Astrocyte of the spinal cord (primary cell): ENCODE results near the gene HNF4A.

ENCODE experiments used
- DNase-seq: peaks from one replicate; pipeline ENCODE4 v3.0.0; 2011; ENCODE audit warnings: low read depth, low spot score
- H3K4me3 ChIP-seq: 2 replicates; pipeline ENCODE4 v1.5.1; 2011; ENCODE audit warnings: low read depth, mild to moderate bottlenecking, low read length, moderate library complexity
- in situ Hi-C: cut with HindIII; loops from 2 replicates; pipeline ENCODE4 v1.10.0; 2017; ENCODE audit warnings: low sequenced_read_pairs
- TF ChIP-seq, protein P1 (sequence below): IDR thresholded peaks from 2 replicates; pipeline ENCODE4 v1.5.1; 2012; ENCODE audit warnings: low read depth, mild to moderate bottlenecking, low read length, inconsistent platforms

HNF4A gene

DNA sequence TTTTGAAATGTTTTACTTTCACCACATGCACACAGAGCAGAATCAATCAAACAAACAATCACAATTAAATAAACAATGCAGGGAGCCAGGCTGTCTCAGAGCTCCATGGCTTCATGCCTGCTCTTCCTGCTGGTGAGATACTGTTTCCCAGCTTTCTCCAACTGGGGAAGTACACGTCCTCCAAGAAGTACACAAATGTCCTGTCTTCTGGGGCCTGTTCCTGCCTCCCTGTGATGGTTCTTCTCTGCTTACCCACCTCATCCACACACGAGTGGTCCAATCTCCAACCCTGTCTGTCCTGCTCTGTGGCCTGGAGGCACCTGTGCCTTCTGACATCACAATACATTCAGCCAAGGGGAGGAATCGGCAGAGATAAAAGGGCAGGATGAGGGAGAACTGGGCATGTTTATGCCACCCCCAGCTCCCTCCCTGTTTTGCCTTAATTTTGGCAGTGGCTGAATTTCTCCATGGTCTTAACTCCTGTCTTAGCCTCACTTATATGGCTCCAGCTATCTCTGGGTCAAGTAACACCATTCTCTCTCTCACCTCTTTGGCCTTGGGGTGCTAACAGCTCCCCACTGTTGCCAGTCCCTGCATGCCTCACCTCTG, 94.9 kb downstream of the HNF4A start:
- TF ChIP-seq, protein P1, sequence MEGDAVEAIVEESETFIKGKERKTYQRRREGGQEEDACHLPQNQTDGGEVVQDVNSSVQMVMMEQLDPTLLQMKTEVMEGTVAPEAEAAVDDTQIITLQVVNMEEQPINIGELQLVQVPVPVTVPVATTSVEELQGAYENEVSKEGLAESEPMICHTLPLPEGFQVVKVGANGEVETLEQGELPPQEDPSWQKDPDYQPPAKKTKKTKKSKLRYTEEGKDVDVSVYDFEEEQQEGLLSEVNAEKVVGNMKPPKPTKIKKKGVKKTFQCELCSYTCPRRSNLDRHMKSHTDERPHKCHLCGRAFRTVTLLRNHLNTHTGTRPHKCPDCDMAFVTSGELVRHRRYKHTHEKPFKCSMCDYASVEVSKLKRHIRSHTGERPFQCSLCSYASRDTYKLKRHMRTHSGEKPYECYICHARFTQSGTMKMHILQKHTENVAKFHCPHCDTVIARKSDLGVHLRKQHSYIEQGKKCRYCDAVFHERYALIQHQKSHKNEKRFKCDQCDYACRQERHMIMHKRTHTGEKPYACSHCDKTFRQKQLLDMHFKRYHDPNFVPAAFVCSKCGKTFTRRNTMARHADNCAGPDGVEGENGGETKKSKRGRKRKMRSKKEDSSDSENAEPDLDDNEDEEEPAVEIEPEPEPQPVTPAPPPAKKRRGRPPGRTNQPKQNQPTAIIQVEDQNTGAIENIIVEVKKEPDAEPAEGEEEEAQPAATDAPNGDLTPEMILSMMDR: no peak
- DNase-seq: no peak
- H3K4me3 ChIP-seq: no peak overlapping the region
- in situ Hi-C loops: no loop called here

DNA sequence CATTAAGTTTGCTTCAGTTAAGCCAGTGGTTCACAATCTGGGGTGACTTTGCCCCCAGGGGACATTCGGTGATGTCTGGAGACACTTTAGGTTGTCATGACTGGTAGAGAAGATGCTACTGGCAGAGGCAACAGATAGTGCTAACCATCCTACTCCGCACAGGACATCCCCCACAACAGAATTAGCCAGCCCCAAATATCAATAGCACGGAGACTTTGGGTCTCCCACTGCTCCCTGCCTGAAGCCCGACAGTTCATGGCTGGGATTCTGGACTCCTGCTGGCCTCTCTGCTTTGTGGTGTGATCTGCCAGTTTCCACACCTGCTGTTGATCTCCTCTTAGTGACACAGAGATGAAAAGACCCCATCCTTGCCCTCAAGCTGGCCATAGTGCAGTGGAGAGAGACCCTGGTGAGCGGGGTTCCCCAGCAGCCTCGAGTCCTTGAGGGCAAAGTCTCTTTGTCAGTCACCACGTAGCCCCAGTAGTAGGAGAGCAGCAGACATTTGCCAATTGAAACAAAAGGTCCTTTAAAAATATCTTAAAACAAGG, 95.5 kb downstream of the HNF4A start:
- H3K4me3 ChIP-seq: no peak overlapping the region
- TF ChIP-seq, protein P1: no peak
- no peak for DNase-seq
- in situ Hi-C loops: no loop called here

DNA sequence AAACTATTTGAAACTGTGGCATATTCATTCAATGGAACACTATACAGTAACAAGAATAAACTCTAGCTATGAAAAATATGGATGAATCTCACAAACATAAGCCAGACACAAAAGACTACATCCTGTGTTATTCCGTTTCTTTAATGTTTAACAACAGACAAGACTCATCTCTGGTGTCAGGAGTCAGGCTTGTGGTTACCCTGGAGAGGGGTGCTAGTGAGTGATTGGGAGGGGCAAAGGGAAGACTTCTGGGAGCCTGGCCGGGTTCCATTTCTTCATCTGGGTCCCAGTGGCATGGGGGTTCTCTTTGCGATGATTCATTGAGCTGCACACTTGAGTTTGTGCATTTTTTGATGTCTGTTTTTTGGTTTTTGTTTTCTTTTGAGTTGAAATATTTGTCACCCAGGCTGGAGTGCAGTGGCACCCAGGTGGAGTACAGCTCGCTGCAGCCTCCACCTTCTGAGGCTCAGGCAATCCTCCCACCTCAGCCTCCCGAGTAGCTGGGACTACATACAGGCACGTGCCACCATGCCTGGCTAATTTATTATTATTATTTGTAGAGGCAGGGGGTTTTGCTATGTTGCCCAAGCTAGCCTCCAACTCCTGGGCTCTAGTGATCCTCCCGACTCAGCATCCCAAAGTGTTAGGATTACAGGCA, 98.9 kb downstream of the HNF4A start:
- TF ChIP-seq, protein P1: no peak
- no peak overlapping the region for H3K4me3 ChIP-seq
- in situ Hi-C loops: no loop called here
- no peak for DNase-seq

DNA sequence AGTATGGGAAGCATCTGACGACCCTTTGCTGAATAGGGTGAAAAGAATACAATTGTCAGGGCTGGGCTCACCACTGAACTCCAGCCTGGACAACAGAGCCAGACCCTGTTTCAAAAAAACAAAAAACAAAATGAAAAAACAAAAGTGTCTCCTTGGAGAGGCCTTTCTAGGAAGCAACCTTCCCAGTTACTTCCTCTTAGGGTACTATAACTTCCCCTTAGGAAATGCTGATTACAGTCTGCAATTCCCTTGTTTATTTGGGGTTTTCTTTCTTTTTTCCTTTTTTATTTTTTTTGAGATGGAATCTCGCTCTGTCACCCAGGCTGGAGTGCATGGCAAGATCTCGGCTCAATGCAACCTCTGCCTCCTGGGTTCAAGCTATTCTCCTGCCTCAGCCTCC, 99.6 kb downstream of the HNF4A start:
- in situ Hi-C loops: no loop called here
- no peak overlapping the region for H3K4me3 ChIP-seq
- TF ChIP-seq, protein P1: no peak
- DNase-seq: no peak

DNA sequence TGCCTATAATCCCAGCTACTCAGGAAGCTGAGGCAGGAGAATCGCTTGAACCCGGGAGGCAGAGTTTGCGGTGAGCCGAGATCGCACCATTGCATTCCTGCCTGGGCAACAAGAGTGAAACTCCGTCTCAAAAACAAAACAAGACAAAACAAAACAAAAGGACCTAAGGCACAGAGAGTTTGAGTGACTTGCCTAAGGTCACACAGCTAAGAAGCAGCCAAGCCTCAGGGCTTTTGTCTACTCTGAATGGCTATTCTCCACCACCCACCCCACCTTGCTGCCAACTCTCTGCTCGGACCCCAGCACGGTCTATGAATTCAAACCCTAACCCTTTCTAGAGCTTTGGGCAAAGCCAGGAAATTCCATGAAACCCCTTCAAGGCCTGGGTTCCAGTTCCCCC, 101.1 kb downstream of the HNF4A start:
- TF ChIP-seq, protein P1: no peak
- no peak overlapping the region for H3K4me3 ChIP-seq
- DNase-seq: no peak
- in situ Hi-C loops: no loop called here

DNA sequence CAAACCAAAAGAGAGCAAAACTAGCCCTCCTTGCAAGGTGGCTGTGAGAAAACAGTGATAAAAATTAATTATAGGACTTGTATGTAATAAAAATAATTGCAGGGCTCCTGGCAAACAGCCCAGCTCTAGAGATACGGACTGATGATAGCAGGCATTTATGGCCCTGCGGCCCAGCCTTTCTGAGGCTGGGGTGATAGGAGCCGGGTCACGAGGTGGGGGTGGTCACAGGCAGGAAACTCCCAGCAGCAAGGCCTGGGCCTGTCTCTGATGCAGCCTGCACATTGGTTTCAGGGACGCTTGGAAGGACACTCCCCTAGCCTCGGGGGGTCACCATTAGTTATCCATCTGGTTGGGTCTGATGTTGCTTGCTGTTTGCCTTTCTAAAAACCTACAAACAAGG, 101.5 kb downstream of the HNF4A start:
- in situ Hi-C loops: no loop called here
- H3K4me3 ChIP-seq: no peak overlapping the region
- no peak for DNase-seq
- TF ChIP-seq, protein P1: no peak
